NT2/D1 (cell line): ENCODE measurements around the gene LHFPL3.

Experiments used
- DNase-seq: peaks from one replicate; pipeline ENCODE4 v3.0.0-alpha.2; 2011; ENCODE audit warnings: low read depth, low spot score
- H3K27me3 ChIP-seq: 2 replicates; pipeline ENCODE4 v1.6.0; 2011; ENCODE audit warnings: mild to moderate bottlenecking; ENCODE audit not compliant: insufficient read length, insufficient read depth
- H3K36me3 ChIP-seq: 2 replicates; pipeline ENCODE4 v1.6.1; 2011; ENCODE audit warnings: mild to moderate bottlenecking, low read length, mixed read lengths; ENCODE audit not compliant: insufficient read depth, insufficient read length
- H3K4me1 ChIP-seq: 2 replicates; pipeline ENCODE4 v1.5.1; 2011; ENCODE audit not compliant: insufficient read depth, insufficient read length
- H3K4me3 ChIP-seq: 2 replicates; pipeline ENCODE4 v1.5.1; 2011; ENCODE audit warnings: low read depth; ENCODE audit not compliant: insufficient read length
- H3K9ac ChIP-seq: 2 replicates; pipeline ENCODE4 v1.6.0; 2011; ENCODE audit warnings: low read depth; ENCODE audit not compliant: insufficient read length
- H3K9me3 ChIP-seq: 2 replicates; pipeline ENCODE4 v1.5.1; 2011; ENCODE audit warnings: mild to moderate bottlenecking, low read length; ENCODE audit not compliant: insufficient read depth
- SUZ12 ChIP-seq: IDR thresholded peaks from 2 replicates; pipeline ENCODE4 v1.6.1; 2011; ENCODE audit not compliant: insufficient read length, insufficient read depth; ENCODE audit errors: extremely low read depth
- YY1 ChIP-seq: IDR thresholded peaks from 2 replicates; pipeline ENCODE4 v1.6.1; 2011; ENCODE audit not compliant: insufficient read length, insufficient read depth
- ZNF274 ChIP-seq: IDR thresholded peaks from 2 replicates; pipeline ENCODE4 v1.6.1; 2011; ENCODE audit warnings: mild to moderate bottlenecking, low read depth, low read length

LHFPL3 gene

GRCh38 chr7:104855861-104856260 lies 527.5 kb downstream of the LHFPL3 start:
- DNase-seq = no peak
- H3K27me3 ChIP-seq = no peaks in the 10 kb centered on the region
- no peak overlapping the region for H3K4me3 ChIP-seq
- H3K4me1 ChIP-seq = no peaks in the 10 kb centered on the region
- no peaks in the 10 kb centered on the region for H3K36me3 ChIP-seq
- no peaks in the 10 kb centered on the region for H3K9me3 ChIP-seq
- TF ChIP-seq SUZ12 = no peak
- TF ChIP-seq YY1 = no peak
- TF ChIP-seq ZNF274 = no peak
- H3K9ac ChIP-seq = no peak overlapping the region

GRCh38 chr7:104857458-104858425 lies 529.3 kb downstream of the LHFPL3 start:
- H3K4me3 ChIP-seq = no peak overlapping the region
- no peak overlapping the region for H3K9ac ChIP-seq
- no peak for DNase-seq
- H3K27me3 ChIP-seq = no peaks in the 10 kb centered on the region
- no peak for TF ChIP-seq SUZ12
- no peak for TF ChIP-seq ZNF274
- TF ChIP-seq YY1 = no peak
- no peaks in the 10 kb centered on the region for H3K4me1 ChIP-seq
- no peaks in the 10 kb centered on the region for H3K36me3 ChIP-seq
- H3K9me3 ChIP-seq = no peaks in the 10 kb centered on the region

DNA sequence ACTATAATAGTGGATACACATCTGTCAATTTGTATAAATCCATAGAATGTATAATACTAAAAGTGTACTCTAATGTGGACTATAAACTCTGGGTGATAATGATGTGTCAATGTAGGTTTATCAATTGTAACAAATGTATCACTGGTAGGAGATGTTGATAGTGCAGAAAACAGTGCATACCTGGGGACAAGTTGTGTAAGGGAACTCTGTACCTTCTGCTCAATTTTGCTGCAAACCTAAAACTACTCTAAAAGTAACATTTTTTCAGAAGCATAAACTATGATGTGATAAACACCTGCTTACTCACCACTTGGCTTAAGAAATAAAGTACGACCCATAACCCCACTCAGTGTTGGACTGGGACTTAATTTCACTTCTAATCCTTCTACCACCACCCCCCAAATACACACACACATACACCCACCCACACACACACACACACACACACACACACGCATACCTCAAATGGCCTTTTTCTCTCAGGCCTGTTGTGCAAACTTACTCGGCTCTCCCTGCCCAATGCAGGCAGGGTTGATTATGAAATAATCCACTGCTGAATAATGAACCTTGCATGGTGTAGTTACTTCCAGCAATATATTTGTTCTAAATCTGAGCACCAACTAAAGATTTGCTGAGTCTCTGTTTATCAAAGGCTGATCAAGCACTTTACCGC lies 531.5 kb downstream of the LHFPL3 start:
- H3K9ac ChIP-seq = no peak overlapping the region
- H3K4me3 ChIP-seq = no peak overlapping the region
- H3K36me3 ChIP-seq = no peaks in the 10 kb centered on the region
- H3K9me3 ChIP-seq = peaks cover 16% of the 10 kb centered on the region
- no peaks in the 10 kb centered on the region for H3K27me3 ChIP-seq
- DNase-seq = no peak
- TF ChIP-seq YY1 (no peak), SUZ12 (no peak), ZNF274 (no peak)
- H3K4me1 ChIP-seq = no peaks in the 10 kb centered on the region

- no peak overlapping the region for H3K4me3 ChIP-seq
- TF ChIP-seq ZNF274 = no peak
- no peak for TF ChIP-seq SUZ12
- no peak for TF ChIP-seq YY1
- H3K9ac ChIP-seq = no peak overlapping the region
- H3K36me3 ChIP-seq = no peaks in the 10 kb centered on the region
- no peak for DNase-seq
- H3K9me3 ChIP-seq = peaks cover 16% of the 10 kb centered on the region
- H3K4me1 ChIP-seq = no peaks in the 10 kb centered on the region
- no peaks in the 10 kb centered on the region for H3K27me3 ChIP-seq
Observed at GRCh38 chr7:104861729-104862390, 533.5 kb downstream of the LHFPL3 start.

- no peaks in the 10 kb centered on the region for H3K27me3 ChIP-seq
- H3K36me3 ChIP-seq = no peaks in the 10 kb centered on the region
- no peaks in the 10 kb centered on the region for H3K4me1 ChIP-seq
- H3K9me3 ChIP-seq = peaks cover 16% of the 10 kb centered on the region
- TF ChIP-seq ZNF274 (no peak), YY1 (no peak), SUZ12 (no peak)
- H3K4me3 ChIP-seq = no peak overlapping the region
- H3K9ac ChIP-seq = no peak overlapping the region
- DNase-seq = no peak
Observed at GRCh38 chr7:104862719-104863118, 534.3 kb downstream of the LHFPL3 start.

DNA sequence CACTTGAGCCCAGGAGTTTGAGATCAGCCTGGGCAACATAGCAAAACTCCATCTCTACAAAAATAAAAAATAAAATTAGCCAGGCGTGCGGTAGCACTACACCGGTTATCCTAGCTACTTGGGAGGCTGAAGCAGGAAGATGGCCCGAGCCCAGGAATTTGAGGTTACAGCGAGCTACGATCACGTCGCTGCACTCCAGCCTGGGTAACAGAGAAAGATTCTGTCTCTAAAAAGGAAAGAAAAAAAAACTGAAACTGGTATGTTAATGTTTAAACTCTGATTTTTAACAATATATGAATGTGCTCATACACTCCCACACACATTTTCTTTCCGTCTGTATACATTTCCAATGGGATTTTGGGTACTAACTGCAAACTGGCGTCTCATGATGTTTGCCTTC lies 545.0 kb downstream of the LHFPL3 start:
- no peak overlapping the region for H3K4me3 ChIP-seq
- no peaks in the 10 kb centered on the region for H3K27me3 ChIP-seq
- DNase-seq = no peak
- H3K36me3 ChIP-seq = no peaks in the 10 kb centered on the region
- TF ChIP-seq SUZ12 (no peak), ZNF274 (no peak), YY1 (no peak)
- no peaks in the 10 kb centered on the region for H3K9me3 ChIP-seq
- no peak overlapping the region for H3K9ac ChIP-seq
- no peaks in the 10 kb centered on the region for H3K4me1 ChIP-seq

- no peak overlapping the region for H3K4me3 ChIP-seq
- no peaks in the 10 kb centered on the region for H3K27me3 ChIP-seq
- H3K9me3 ChIP-seq = peaks cover 8% of the 10 kb centered on the region; the same call in 1 of the 2 replicates
- no peak for DNase-seq
- no peaks in the 10 kb centered on the region for H3K36me3 ChIP-seq
- no peak for TF ChIP-seq YY1
- TF ChIP-seq SUZ12 = no peak
- TF ChIP-seq ZNF274 = no peak
- H3K9ac ChIP-seq = no peak overlapping the region
- no peaks in the 10 kb centered on the region for H3K4me1 ChIP-seq
Observed at GRCh38 chr7:104878577-104878976, 550.2 kb downstream of the LHFPL3 start.
